Right lobe of liver (tissue), 6 donors: ENCODE data around the gene TEX36. TPM values are rescaled to one million over a fixed set of nuclear protein-coding genes. Genes with fewer than 3 reads are reported as not detected.

Source experiments
- ATAC-seq, 4 donors: fragments of 200-7000 bp; cut with Tn5 transposase; one replicate each; pipeline ENCODE4 v1.9.1; 2020; ENCODE audit warnings: mild to moderate bottlenecking in 4 of 4, moderate library complexity in 4 of 4
- DNase-seq, 3 donors: peaks; one replicate each; pipeline ENCODE4 v3.0.0-alpha.2; 2020
- H3K27ac ChIP-seq, 3 donors: fragments of 200-600 bp; one replicate each; pipeline ENCODE4 v1.8.0; 2022
- H3K27me3 ChIP-seq, 2 donors: fragments of 200-600 bp; one replicate each; pipeline ENCODE4 v1.8.0; 2022
- H3K36me3 ChIP-seq, 4 donors: fragments of 200-600 bp; sonication (generic) in 1 of 4; one replicate each; pipeline versions ENCODE4 v1.5.1 to v1.8.0; 2017 to 2022; ENCODE audit warnings: control low read depth in 1 of 4
- H3K4me1 ChIP-seq, 4 donors: fragments of 200-600 bp; sonication (generic) in 1 of 4; one replicate each; pipeline versions ENCODE4 v1.5.1 to v1.8.0; 2017 to 2022; ENCODE audit warnings: control low read depth in 1 of 4
- H3K4me3 ChIP-seq, 3 donors: fragments of 200-600 bp; one replicate each; pipeline ENCODE4 v1.8.0; 2022
- H3K9me3 ChIP-seq, 4 donors: fragments of 200-600 bp; sonication (generic) in 1 of 4; one replicate each; pipeline versions ENCODE4 v1.5.1 to v1.8.0; 2017 to 2022; ENCODE audit warnings: control low read depth in 1 of 4
- CTCF ChIP-seq, 4 donors: fragments of 200-600 bp in 3 of 4; fragments of 450-650 bp in 1 of 4; IDR thresholded peaks; one replicate each; pipeline versions ENCODE4 v1.5.1 to v1.8.0; 2016 to 2022; ENCODE audit warnings: antibody characterized with exemption in 4 of 4, mild to moderate bottlenecking in 2 of 4
- POLR2A ChIP-seq: fragments of 450-650 bp; IDR thresholded peaks from one replicate; pipeline ENCODE4 v1.6.1; 2017; ENCODE audit warnings: antibody characterized with exemption, mild to moderate bottlenecking
- WGBS: methylation state at CpG from one replicate; pipeline ENCODE4 v1.1.6; 2018; ENCODE audit warnings: low coverage, low lambda C conversion rate; ENCODE audit not compliant: insufficient coverage; ENCODE audit errors: missing lambda C conversion rate; 5-methylcytosine and 5-hydroxymethylcytosine counted together
- intact Hi-C, 2 donors: fragments of 100-400 bp; cut with DNase I; formaldehyde crosslinking; loops; one replicate each; pipeline versions ENCODE4 v1.11.2 to v1.14.1; 2022
- total RNA-seq, 6 experiments: library from RNA; depleted of rRNA in 2 of 6; stranded (reverse); fragments of >200 nt in 2 of 6; fragmentation: NEBNext Ultra II Directional in 3 of 6; extraction: Animal tissue kit (Norgen Biotek cat#: 25700) in 3 of 6; gene quantifications; one replicate each; pipeline versions ENCODE4 v1.1.0 to v1.2.4, GENCODE V29; 2016 to 2023
- donor health status: DM: no; HTN: yes; CAD: no.
- donor health status: DM: no; HTN: no; CAD: no.
- donor health status: DM: no; HTN: no; CAD: no.
- donor health status: DM: no; HTN: yes; CAD: no.
- donor health status: DM: no; HTN: yes; CAD: no.

The TEX36 gene
- total RNA-seq, 6 experiments from 2014 or later, result not detected

GRCh38 chr10:125687507-125688185 lies 4.7 kb upstream of the TEX36 start:
- ATAC-seq, result no peak
- 46% methylated on average over 3 of the region's 3 CpGs for WGBS
- DNase-seq, result no peak
- no peak overlapping the region for H3K4me3 ChIP-seq
- TF ChIP-seq POLR2A (no peak), CTCF (IDR thresholded peaks at IDR 0.05) (no peak)
- intact Hi-C loops, result no loop called here
- no peak overlapping the region for H3K27ac ChIP-seq
- H3K9me3 ChIP-seq, result no peaks in the 10 kb centered on the region
- H3K36me3 ChIP-seq, result no peaks in the 10 kb centered on the region
- no peaks in the 10 kb centered on the region for H3K4me1 ChIP-seq
- no peaks in the 10 kb centered on the region for H3K27me3 ChIP-seq

DNA sequence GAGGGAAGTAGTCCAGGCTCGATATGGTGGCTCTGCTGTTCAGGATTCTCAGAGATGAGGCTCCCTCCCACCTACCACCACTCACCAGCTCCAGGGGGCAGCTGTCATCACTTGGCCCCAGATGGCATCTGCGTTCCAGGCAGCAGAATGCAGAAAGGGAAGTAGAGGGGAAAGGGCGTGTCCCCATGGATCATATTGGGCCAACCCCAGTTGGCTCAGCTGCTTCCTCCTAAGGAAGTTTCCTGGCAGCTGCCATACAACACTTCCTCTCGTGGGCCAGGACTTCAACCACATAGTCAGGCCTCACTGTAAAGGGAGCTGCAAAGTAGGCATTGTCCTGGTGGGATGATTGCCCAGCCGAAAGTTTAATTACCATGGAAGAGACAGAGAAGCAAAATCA lies 1.6 kb upstream of the TEX36 start:
- Histone ChIP-seq H3K4me1 (no peaks in the 10 kb centered on the region), H3K27me3 (no peaks in the 10 kb centered on the region), H3K4me3 (no peak overlapping the region), H3K9me3 (no peaks in the 10 kb centered on the region), H3K36me3 (no peaks in the 10 kb centered on the region), H3K27ac (no peak overlapping the region)
- DNase-seq (no peak), ATAC-seq (no peak)
- intact Hi-C loops, result no loop called here
- TF ChIP-seq CTCF (IDR thresholded peaks at IDR 0.05) (no peak), POLR2A (no peak)
- WGBS, result 36% methylated on average over 4 of the region's 5 CpGs

DNA sequence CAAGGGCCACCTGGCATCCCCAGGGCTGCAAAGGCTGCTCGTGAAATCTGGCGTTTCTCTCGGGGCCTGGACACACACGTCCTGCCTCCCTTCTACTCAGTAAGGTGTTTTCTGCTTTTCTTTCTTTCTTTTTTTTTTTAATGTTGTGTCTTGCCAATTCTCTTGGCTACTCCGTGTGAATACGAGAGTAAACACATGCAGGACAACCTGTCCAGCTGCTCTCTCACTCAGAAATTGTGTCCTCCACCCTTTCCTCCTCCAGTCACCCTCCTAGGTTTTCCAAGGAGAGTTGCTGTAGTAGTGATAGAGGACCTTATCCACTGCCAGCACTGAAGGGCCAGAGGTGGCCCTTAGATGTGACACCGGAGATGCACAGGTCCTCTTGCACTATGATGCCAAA lies 858 bp upstream of the TEX36 start:
- intact Hi-C loops, result no loop called here
- 40% methylated on average over 6 of the region's 7 CpGs for WGBS
- Histone ChIP-seq H3K9me3 (no peaks in the 10 kb centered on the region), H3K36me3 (no peaks in the 10 kb centered on the region), H3K27me3 (no peaks in the 10 kb centered on the region), H3K4me3 (no peak overlapping the region), H3K27ac (no peak overlapping the region), H3K4me1 (no peaks in the 10 kb centered on the region)
- ATAC-seq (no peak), DNase-seq (no peak)
- TF ChIP-seq CTCF (IDR thresholded peaks at IDR 0.05), result no peak
- TF ChIP-seq POLR2A, result no peak

GRCh38 chr10:125679436-125679835 lies 3.5 kb downstream of the TEX36 start:
- H3K9me3 ChIP-seq, result no peaks in the 10 kb centered on the region
- no peak overlapping the region for H3K4me3 ChIP-seq
- 51% methylated on average over 10 of the region's 11 CpGs for WGBS
- no peaks in the 10 kb centered on the region for H3K27me3 ChIP-seq
- ATAC-seq (peak in 1 of 4 donors; percentile 49), DNase-seq (no peak)
- no peaks in the 10 kb centered on the region for H3K4me1 ChIP-seq
- TF ChIP-seq POLR2A (no peak), CTCF (IDR thresholded peaks at IDR 0.05) (no peak)
- intact Hi-C loops, result no loop called here
- H3K27ac ChIP-seq, result no peak overlapping the region
- H3K36me3 ChIP-seq, result no peaks in the 10 kb centered on the region
